Measurements from ENCODE around the gene TMEM132E. TPM values are rescaled to one million over a fixed set of nuclear protein-coding genes. Genes with fewer than 3 reads are reported as not detected.

Gene TMEM132E
- total and polyA plus RNA-seq, 2 of the 4 experiments (the other 2 are of a cell fraction), result not detected

- H3K9ac ChIP-seq (ENCODE audit: low read depth, low read length), result no peak overlapping the region
- H3K56ac ChIP-seq (ENCODE audit: extremely low read depth, insufficient read depth, low read length), result no peak overlapping the region
- no peak overlapping the region for H3K4me2 ChIP-seq (ENCODE audit: low read depth, low read length)
- in situ Hi-C loops (cut with MboI; ENCODE audit: low sequenced_read_pairs) (no loop called here), dilution Hi-C loops (cut with HindIII; ENCODE audit: low sequenced_read_pairs, unreplicated experiment) (no loop called here), intact Hi-C loops (cut with micrococcal nuclease) (no loop called here)
- no peak overlapping the region for H4K5ac ChIP-seq (ENCODE audit: low read depth, low read length)
- H3K27me3 ChIP-seq (ENCODE audit: control insufficient read depth, insufficient read depth, low read length), result peaks cover 81% of the 10 kb centered on the region
- no peak overlapping the region for H2BK5ac ChIP-seq (ENCODE audit: low read depth, low read length, poor library complexity, severe bottlenecking)
- H2BK120ac ChIP-seq (ENCODE audit: low read depth, low read length), result no peak overlapping the region
- H3K9me1 ChIP-seq (ENCODE audit: insufficient read depth, low read length), result no peaks in the 10 kb centered on the region
- DNase-seq (no peak), ATAC-seq (ENCODE audit: low read depth) (no peak)
- no peaks in the 10 kb centered on the region for H3K79me1 ChIP-seq (ENCODE audit: low read depth in 1 of 2, low read length in 2 of 2)
- TF ChIP-seq, protein P1, sequence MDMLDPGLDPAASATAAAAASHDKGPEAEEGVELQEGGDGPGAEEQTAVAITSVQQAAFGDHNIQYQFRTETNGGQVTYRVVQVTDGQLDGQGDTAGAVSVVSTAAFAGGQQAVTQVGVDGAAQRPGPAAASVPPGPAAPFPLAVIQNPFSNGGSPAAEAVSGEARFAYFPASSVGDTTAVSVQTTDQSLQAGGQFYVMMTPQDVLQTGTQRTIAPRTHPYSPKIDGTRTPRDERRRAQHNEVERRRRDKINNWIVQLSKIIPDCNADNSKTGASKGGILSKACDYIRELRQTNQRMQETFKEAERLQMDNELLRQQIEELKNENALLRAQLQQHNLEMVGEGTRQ (IDR thresholded peaks at IDR 0.05; ENCODE audit: low read depth, low read length), result no peak
- TF ChIP-seq SMC3 (IDR thresholded peaks at IDR 0.05; ENCODE audit: low read depth, low read length), result no peak
- no peak for TF ChIP-seq ELK1 (IDR thresholded peaks at IDR 0.05; ENCODE audit: borderline replicate concordance, low read depth, low read length)
- TF ChIP-seq POLR2A (IDR thresholded peaks at IDR 0.05; ENCODE audit: low read depth, low read length), result no peak
- no peak for TF ChIP-seq CHD1 (IDR thresholded peaks at IDR 0.05; ENCODE audit: low read depth, low read length)
- H3K27ac ChIP-seq (ENCODE audit: insufficient read depth, low read length), result no peak overlapping the region
- no CpG with 5 or more reads among the region's 3 CpGs for WGBS, 2 experiments (ENCODE audit: extremely low coverage in 2 of 2, insufficient read length in 1 of 2)
- no peak overlapping the region for H4K91ac ChIP-seq (ENCODE audit: insufficient read depth, low read depth, low read length)
- no peak overlapping the region for H3K23ac ChIP-seq (ENCODE audit: low read depth, low read length)
- H3K4ac ChIP-seq (ENCODE audit: low read depth, low read length), result no peak overlapping the region
- H2AK5ac ChIP-seq (ENCODE audit: low read depth, low read length), result no peak overlapping the region
- no peaks in the 10 kb centered on the region for H3K36me3 ChIP-seq (ENCODE audit: control insufficient read depth, insufficient read depth, low read length)
- H2AFZ ChIP-seq (replicated peaks; ENCODE audit: low read length, poor library complexity), result no peak overlapping the region
- H4K20me1 ChIP-seq (ENCODE audit: insufficient read depth, low read length), result no peaks in the 10 kb centered on the region
- BruUV-seq (replicated peaks), result no TSS peak
- H2BK20ac ChIP-seq (ENCODE audit: low read depth, low read length), result no peak overlapping the region
- no peak overlapping the region for H3K18ac ChIP-seq (ENCODE audit: low read depth, low read length)
- no peak overlapping the region for H2AK9ac ChIP-seq (replicated peaks; ENCODE audit: low read depth, low read length, poor library complexity)
- no peak overlapping the region for H3K4me3 ChIP-seq (ENCODE audit: insufficient read depth, low read depth, low read length)
- H3K4me1 ChIP-seq (ENCODE audit: control insufficient read depth, insufficient read depth, low read length), result peaks cover 2% of the 10 kb centered on the region; the same call in 1 of the 2 replicates
- no peak overlapping the region for H3K14ac ChIP-seq (replicated peaks; ENCODE audit: low read depth, low read length)
- H4K8ac ChIP-seq (ENCODE audit: low read depth in 2 of 2, low read length in 2 of 2), result no peak overlapping the region
- no peaks in the 10 kb centered on the region for H3K9me3 ChIP-seq (ENCODE audit: control insufficient read depth, insufficient read depth, low read length)
- ChIA-PET CTCF (no interaction called here), POLR2A (ENCODE audit: unreplicated experiment) (no interaction called here)
- H2BK15ac ChIP-seq (ENCODE audit: low read depth, low read length), result no peak overlapping the region
Observed at GRCh38 chr17:34582901-34583245, 3.5 kb downstream of the TMEM132E start.

Data from IMR-90 (cell line).